HG03520 (cell line): ENCODE results near the gene CRIP3.
"Not testable (repeated sequence)": the region's sequence is repeated elsewhere in the genome, so short reads cannot be mapped to it uniquely, and the experiment has no call there.

Source experiments
- ATAC-seq: cut with Tn5 transposase; IDR thresholded peaks from one replicate; pipeline ENCODE4 v1.9.1; 2021; ENCODE audit warnings: mild to moderate bottlenecking, moderate library complexity; ENCODE audit not compliant: unreplicated experiment

Gene CRIP3

GRCh38 chr6:43307451-43308100 is 1.1 kb downstream of the CRIP3 start:
- no peak for ATAC-seq

- ATAC-seq, result no peak
Measured at GRCh38 chr6:43306086-43306485, 2.5 kb downstream of the CRIP3 start.

GRCh38 chr6:43304882-43305281 is 3.7 kb downstream of the CRIP3 start:
- ATAC-seq, result no peak

- no peak for ATAC-seq
Measured at GRCh38 chr6:43304361-43304760, 4.3 kb downstream of the CRIP3 start.

DNA sequence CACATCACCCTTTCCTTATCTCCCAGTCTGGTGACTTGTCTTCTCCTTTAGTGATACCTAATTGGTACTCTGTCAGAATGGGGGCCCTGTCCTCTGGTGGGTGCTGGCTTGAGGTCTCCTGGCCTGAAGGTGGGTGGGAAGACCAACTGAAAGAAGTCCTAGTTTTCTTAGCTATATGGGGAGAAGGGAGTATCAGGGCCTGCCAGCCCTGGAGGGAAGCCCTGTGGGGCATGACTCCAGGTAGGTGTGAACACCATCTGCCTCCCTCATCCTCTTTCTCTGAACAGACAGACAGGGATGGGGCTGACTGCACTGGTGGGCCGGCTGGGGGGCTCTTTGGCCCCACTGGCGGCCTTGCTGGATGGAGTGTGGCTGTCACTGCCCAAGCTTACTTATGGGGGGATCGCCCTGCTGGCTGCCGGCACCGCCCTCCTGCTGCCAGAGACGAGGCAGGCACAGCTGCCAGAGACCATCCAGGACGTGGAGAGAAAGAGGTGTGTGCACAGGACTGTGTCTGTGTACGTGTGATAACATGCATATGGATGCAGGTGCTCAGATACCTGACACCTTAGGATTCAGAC is 4.8 kb downstream of the CRIP3 start:
- no peak for ATAC-seq

DNA sequence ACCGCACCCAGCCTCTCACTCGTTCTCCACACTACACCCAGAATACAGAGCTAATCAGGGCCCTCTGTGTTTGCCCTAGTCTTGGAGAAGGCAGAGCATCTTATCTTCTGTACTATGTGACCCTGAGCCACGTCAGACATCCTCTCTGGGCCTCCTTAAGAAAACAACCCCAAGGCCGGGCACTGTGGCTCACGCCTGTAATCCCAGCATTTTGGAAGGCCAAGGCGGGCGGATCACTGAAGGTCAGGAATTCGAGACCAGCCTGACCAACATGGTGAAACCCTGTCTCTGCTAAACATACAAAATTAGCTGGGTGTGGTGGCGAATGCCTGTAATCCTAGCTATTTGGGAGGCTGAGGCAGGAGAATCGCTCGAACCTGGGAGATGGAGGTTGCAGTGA is 5.6 kb downstream of the CRIP3 start:
- ATAC-seq, result not testable (repeated sequence)

- no peak for ATAC-seq
Measured at GRCh38 chr6:43302126-43302525, 6.5 kb downstream of the CRIP3 start.

DNA sequence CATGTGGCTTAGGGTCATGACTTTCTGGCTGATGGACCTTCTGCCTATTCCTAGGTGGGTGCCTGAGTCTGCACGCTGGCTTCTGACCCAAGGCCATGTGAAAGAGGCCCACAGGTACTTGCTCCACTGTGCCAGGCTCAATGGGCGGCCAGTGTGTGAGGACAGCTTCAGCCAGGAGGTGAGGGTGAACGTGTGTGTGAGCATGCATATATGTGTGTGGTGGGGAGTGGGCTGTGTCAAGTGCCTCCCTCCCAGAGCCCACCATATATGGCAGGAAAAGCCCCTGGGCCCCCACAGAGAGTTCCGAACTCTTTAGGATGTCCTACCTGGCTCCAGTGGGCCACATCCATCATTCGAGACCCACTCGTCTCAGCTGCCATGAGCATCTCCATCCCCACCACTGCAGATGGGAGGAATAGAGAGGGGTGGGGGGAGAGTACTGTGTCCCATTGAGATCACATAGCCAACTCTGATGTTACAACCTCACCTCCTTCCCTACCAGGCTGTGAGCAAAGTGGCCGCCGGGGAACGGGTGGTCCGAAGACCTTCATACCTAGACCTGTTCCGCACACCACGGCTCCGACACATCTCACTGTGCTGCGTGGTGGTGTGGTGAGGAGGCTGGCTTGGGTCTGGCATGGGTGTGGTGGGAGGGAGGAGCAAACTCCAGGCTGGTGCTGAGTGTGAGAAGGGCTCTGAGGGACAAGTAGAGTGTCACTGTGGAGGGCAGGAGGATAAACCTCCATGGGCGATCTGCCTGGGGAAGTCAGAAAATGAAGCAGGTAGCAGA is 7.3 kb downstream of the CRIP3 start:
- no peak for ATAC-seq

GRCh38 chr6:43299338-43300293 is 9.0 kb downstream of the CRIP3 start:
- ATAC-seq, result no peak

DNA sequence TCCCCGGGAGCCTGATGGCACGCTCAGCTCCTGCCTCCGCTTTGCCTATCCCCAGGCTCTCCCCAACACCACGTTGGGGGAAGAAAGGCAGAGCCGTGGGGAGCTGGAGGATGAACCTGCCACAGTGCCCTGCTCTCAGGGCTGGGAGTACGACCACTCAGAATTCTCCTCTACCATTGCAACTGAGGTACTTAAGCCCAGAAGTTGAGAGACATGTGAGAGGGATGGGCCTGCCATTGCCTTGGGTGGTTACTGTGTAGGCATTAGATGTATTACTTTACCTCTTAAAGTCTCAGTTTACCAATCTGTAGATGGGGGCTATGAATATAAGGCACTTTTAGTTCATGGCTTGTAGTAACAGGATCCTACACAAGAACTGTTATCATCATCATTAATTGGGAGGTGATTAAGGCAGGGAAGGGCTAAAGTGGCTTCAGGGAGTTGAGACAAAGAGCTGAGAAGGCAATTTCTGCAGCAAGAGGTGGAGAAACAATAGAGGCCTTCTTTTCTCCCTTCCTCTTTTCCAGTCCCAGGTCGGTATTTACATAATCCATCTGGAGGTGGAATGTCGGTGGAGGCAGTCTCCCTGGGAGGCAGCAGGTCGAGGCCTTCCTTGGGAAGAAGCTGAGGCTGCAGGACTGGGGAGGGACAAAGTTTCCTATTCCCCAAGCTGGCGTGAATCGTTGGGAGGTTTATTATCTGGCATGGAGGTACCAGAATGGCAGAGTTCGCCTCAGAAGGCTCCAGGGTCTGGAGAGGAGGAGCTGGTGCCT is 9.9 kb downstream of the CRIP3 start:
- ATAC-seq, result no peak

DNA sequence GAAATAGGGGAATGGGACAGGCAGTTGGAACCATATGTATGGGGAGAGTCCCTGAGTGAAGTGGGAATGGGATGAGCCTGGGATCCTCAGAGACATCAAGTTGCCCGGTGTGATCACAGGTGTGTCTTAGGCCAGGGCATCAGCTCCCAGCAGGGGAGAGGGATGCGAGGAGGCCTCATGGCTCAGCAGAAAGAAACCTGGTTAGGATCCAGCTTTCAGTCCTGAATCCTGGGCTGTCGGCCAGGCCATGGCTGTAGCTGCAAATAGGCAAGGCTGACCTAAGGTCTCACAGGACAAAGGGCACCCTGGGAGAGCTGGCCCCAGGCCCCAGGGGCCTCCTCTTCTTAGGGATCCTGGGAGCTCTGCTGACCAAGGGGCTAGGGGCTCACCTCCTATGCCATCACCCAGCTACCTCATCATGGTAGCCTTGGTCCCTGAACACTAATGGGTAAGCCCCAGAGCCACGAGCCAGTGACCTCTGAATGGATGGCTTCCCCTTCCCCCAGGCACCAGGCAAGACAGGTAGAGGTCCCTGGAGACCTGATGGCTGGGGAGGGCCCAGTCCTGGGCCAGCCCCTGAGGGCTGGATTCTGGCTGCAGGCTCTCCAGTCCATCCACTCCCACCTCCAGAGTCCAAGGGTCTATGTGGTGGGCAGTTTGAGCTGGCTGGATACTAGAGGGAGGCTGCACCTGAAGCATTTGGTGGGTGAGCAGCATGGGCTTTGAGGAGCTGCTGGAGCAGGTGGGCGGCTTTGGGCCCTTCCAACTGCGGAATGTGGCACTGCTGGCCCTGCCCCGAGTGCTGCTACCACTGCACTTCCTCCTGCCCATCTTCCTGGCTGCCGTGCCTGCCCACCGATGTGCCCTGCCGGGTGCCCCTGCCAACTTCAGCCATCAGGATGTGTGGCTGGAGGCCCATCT is 10.7 kb downstream of the CRIP3 start, which contains the start of gene SLC22A7:
Gene SLC22A7 (plus strand): TSS at position 617 of the 921 bp plus-strand sequence. CDS start 99 bp downstream, at position 716.
- ATAC-seq, result no peak

DNA sequence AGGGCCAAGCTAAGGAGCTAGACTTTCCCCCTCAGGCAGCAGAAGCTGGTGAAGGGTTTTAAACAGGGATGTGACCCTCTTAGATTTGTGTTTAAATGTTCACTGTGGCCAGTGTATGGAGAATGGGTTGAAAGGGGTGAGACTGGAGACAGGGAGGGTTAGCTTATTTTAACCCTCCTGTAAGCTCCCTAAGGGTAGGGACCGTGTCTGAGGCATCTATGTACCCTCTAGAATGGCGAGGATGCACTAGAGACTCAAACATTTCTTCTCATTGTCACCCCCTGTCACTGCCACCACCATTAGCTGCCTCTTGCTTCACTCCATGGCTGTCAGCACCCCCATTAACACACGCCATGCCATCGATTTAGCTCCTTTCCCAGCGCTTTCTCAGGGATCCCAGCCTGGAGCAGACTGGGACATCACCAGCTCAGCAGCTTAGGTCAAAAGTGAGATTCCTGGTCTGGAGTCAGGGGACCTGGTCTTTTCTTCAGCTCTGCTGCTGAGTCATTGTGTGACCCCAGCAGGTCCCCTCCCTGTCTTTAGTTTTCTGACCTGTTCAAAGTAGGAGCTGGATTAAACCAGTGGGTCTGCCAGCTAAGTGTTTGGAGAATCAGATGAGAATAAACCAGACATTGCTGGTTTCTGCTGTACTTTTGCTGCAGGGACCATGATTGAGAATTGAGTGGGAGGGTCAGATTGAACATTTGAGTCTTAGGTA is 11.7 kb downstream of the CRIP3 start:
- ATAC-seq, result no peak

DNA sequence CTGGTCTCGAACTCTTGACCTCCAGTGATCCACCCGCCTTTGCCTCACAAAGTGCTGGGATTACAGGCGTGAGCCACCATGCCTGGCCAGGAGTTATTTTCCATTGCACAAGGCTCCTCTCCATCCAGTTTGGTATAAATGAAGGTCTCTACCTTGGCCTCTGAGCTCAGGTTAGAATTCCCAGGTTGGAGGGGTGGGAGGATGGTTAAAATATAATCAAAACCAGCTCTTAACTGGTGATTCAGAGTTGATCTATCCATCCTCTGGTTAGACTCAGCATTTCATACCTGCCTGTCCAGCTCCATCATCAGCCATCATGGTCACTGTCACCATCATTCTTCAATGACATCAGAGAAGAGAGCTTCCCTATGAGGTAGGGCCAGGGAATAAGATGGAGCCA is 13.2 kb downstream of the CRIP3 start:
- ATAC-seq, result no peak

- ATAC-seq, result no peak
Measured at GRCh38 chr6:43294536-43294935, 14.1 kb downstream of the CRIP3 start.

DNA sequence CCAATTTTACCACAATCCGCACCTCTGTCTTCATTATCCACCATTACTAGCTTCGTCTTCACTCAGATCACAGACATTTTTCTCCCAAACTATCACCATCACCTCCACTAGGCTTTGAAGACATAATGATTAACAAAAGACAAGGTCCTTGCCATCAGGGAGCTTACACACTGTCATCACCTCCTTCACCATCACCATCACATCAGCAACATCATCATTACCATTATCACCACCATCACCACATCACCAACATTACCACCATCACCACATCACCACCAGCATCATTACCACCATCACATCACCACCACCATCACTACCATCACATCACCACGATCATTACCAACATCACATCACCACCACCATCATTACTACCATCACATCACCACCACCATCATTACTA is 14.9 kb downstream of the CRIP3 start:
- no peak for ATAC-seq

DNA sequence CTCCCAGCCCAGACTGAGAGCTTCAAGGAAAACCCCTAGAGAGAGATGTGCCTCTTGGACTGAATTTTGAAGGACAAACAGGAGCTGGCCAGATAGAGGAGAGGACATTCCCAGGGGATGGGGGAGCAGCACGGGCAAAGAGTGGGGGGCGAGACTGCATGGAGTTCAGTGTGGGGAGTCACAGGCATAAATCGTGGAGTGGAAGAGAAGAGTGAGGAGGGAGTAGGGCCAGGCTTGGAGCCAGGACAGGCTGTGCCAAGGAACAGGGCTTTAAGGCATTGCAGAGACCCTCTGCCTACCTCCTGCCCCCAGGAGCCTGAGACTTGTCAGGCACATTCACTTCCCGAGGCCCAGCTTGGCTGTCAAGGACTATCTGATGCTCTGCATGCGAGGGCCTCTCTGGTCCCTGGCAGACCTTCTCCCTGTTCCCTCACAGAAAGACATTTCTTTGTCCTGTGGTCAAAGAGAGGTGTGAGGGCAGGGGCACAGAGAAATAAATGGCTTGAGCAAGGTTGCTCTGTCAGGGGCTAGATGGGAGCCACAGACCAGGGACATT is 15.8 kb downstream of the CRIP3 start:
- no peak for ATAC-seq

GRCh38 chr6:43292341-43292740 is 16.3 kb downstream of the CRIP3 start:
- ATAC-seq, result no peak

GRCh38 chr6:43291708-43292107 is 16.9 kb downstream of the CRIP3 start:
- no peak for ATAC-seq
